GM12875 (cell line): ENCODE measurements around the gene MINK1.

Source experiments
- H3K4me3 ChIP-seq: one replicate; pipeline ENCODE4 v1.5.1; 2011; ENCODE audit warnings: low read depth, low read length, control low read depth
- TF ChIP-seq, protein P1 (sequence below): IDR thresholded peaks from 2 replicates; pipeline ENCODE4 v1.5.1; 2011; ENCODE audit warnings: low read depth, mild to moderate bottlenecking, control low read depth, inconsistent platforms, low read length, moderate library complexity, borderline replicate concordance; ENCODE audit not compliant: insufficient read depth

Gene MINK1

GRCh38 chr17:4839965-4840892 is 7.1 kb downstream of the MINK1 start:
- TF ChIP-seq, protein P1, sequence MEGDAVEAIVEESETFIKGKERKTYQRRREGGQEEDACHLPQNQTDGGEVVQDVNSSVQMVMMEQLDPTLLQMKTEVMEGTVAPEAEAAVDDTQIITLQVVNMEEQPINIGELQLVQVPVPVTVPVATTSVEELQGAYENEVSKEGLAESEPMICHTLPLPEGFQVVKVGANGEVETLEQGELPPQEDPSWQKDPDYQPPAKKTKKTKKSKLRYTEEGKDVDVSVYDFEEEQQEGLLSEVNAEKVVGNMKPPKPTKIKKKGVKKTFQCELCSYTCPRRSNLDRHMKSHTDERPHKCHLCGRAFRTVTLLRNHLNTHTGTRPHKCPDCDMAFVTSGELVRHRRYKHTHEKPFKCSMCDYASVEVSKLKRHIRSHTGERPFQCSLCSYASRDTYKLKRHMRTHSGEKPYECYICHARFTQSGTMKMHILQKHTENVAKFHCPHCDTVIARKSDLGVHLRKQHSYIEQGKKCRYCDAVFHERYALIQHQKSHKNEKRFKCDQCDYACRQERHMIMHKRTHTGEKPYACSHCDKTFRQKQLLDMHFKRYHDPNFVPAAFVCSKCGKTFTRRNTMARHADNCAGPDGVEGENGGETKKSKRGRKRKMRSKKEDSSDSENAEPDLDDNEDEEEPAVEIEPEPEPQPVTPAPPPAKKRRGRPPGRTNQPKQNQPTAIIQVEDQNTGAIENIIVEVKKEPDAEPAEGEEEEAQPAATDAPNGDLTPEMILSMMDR: no peak
- no peak overlapping the region for H3K4me3 ChIP-seq

- TF ChIP-seq, protein P1: no peak
These were observed 7.7 kb downstream of the MINK1 start for GRCh38 chr17:4840893-4841242.

GRCh38 chr17:4842376-4842775 is 9.2 kb downstream of the MINK1 start:
- H3K4me3 ChIP-seq: no peak overlapping the region
- TF ChIP-seq, protein P1: no peak

More at GRCh38 chr17:4840893-4841242, 7.7 kb downstream of the MINK1 start:
- H3K4me3 ChIP-seq: no peak overlapping the region

DNA sequence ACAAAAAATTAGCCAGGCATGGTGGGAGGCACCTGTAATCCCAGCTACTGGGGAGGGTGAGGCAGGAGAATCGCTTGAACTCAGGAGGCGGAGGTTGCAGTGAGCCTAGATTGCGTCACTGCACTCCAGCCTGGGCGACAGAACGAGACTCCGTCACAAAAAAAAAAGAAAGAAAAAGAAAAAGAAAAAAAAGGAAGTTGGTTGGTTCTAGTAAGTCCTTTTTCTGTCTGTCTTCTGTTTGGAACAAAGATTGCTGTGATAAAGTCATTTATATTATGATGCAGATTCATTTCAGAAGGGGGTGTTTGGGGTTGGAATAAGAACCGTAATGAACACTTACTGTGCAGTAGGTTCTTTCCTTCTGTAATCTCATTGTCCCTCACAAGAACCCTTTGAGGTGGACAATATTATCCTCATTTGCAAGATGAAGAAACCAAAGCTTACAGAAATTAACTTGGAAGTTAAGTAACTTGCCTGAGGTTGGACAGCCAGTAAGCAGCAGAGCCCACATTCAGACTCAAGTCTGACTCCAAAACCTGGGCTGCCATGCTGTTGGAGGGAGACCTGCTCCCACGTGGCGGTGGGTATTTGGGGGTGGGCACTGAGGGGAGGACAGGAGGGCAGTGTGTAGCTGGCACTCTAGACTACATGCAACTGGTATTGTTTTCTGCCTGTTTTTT is 10.3 kb downstream of the MINK1 start:
- no peak overlapping the region for H3K4me3 ChIP-seq
- TF ChIP-seq, protein P1: no peak

DNA sequence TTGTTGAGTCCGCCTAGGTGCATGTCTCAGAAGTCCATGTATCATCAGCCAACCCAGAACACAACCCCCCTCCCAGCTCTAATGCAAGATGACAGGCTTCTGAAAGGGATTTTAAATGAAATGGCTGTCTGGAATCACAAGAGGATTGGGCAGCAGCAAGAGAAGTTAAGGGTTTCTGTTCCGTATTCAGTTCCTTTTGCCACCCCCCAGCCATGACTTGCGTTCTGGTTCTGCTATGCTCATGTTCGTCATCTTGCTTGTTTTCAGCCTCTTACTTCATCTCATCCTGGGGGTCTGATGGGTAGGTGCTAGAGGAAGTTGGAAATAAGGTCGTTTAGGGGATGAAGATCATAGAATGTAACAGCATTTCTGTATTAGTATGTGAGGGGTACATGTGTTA is 12.0 kb downstream of the MINK1 start:
- H3K4me3 ChIP-seq: no peak overlapping the region
- TF ChIP-seq, protein P1: no peak

GRCh38 chr17:4846635-4847390 is 13.7 kb downstream of the MINK1 start:
- H3K4me3 ChIP-seq: no peak overlapping the region
- TF ChIP-seq, protein P1: no peak
